ENCODE measurements around the gene SLC17A1.

- TF ChIP-seq CTCF (IDR thresholded peaks at IDR 0.05) (no peak), POLR2A (IDR thresholded peaks at IDR 0.05) (no peak)
Observed at GRCh38 chr6:25768566-25768965, 63.3 kb downstream of the SLC17A1 start.

Measured in right lobe of liver (tissue), 4 donors.